ENCODE measurements around the gene STX2.

Gene STX2

GRCh38 chr12:130829391-130830245, 9.4 kb downstream of the STX2 start:
- peak; percentile 25 for DNase-seq

GRCh38 chr12:130828895-130829294, 10.2 kb downstream of the STX2 start:
- DNase-seq: peak; percentile 12

DNA sequence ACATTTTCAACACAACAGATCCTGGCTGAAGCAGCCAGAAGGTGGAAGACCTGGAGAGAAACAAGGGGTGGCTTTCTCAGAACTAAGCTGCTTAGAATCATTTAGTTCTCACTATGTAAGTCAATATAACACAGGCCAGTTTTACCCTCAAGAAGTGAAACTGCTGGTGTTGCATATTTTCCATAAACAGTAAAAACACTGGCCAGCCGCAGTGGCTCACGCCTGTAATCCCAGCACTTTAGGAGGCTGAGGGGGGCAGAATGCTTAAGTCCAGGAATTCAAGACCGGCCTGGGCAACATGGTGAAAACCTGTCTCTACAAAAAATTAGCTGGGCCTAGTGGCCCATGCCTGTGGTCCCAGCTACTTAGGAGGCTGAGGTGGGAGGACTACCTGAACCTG, 11.6 kb downstream of the STX2 start:
- DNase-seq: no peak

DNA sequence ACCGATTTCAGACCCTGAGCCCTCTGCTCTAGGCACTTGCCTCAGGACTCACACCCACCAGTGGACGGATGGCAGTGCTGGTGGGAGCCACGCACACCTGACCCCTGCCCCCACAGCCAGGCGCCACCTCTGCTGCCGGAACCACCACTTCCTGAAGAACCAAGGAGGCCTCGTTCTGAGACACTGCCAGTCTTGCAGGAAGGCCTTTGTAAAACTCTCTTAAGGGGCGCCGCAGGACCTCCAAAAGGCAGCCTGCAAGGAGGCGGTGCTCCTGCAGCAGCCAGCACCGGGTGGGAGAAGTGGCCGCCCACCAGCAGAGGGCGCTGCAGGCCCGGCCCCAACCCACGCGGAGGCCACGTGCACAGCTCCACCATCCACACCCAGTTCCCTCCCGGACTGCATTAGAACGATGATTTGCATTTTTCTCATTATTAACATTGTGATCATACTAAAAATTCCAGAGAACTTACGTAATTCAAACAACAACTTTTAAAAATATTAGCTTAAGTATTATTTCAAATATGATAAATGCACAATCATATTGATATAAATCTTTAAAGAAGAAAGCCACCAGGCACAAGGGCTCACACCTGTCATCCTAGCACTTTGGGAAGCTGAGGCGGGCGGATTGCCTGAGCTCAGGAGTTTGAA, 12.8 kb downstream of the STX2 start:
- peak; percentile 94 for DNase-seq

GRCh38 chr12:130825771-130826150, 13.3 kb downstream of the STX2 start:
- no peak for DNase-seq

- no peak for DNase-seq
These were observed 19.4 kb downstream of the STX2 start for GRCh38 chr12:130819681-130820080.

- DNase-seq: peak; percentile 95
These were observed 20.1 kb downstream of the STX2 start for GRCh38 chr12:130818635-130819576.

DNA sequence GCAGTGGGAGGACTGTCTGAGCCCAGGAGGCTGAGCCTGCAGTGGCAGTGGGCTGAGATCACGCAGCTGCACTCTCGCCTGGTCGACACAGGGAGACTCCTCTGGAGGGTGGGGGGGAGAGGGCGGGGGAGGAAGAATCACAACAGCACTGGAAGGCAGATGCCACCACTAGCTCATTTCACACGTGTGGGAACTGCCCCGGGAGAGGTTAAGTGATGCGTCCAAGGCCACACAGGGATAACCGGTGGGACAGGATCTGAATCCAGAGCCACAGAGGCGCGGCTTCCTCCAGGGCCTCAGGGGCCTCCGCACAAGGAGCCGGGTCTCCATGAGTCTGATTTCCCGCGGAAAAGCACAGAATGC, 20.8 kb downstream of the STX2 start:
- DNase-seq: no peak

DNA sequence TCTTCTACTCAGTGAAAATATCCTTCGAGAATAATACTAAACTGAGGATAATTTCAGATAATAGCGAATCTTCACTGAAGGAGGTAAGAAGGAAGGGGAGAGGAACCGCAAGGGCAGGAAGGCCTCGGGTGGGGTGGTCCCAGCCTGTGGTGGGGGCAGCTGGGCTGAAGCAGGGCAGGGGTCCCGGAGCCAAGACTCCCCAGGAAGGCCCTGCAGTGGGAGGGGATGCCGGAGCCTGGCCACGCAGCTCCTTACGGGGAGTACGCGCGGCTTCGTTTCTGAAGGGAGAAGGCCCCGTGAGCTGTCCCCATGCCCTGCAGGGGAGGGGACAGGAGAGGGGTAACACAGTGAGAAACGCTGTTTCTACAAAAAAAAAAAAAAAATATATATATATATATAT, 21.2 kb downstream of the STX2 start:
- no peak for DNase-seq

DNA sequence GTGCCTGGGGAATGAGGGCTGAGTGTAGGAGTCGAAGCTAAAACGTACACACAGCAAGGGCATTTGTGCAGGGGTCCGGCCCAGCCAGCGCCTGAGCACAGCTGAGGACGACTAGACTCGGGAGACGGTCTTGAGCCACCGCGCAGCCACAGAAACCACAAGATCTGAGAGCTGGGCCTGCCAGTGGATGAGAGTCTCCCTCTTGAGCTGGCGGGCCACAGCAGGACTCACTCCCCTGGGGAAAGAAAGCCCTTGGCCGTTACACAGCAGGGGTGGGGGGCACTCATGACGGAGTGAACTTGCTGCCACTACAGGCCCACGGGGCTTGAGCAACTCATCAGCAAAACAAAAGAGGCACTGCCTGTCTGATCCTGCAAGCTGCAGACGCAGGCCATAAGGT, 23.0 kb downstream of the STX2 start:
- DNase-seq: no peak

- DNase-seq: no peak
These were observed 23.9 kb downstream of the STX2 start for GRCh38 chr12:130815028-130815741.

GRCh38 chr12:130813949-130814348, 25.1 kb downstream of the STX2 start:
- DNase-seq: no peak

DNA sequence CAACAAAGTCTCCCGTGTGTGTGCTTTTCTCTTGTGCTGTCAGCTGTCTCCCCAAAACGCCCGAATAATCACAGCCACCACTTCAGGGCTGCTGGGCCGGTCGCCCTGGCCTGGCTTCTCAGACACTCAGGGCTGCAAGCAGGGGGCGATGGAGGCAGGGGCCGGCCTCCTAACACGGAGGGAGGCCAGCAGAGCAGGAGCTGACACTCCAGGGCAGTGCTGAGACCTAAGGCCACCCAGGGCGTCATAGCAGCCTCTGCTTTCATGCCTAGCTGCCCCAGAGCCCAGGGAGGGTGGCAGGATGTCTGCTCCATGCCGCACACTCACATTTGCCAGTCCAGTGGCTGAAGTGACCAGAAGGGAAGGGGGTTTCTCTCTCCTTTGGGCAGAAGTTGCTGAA, 25.6 kb downstream of the STX2 start:
- DNase-seq: no peak

DNA sequence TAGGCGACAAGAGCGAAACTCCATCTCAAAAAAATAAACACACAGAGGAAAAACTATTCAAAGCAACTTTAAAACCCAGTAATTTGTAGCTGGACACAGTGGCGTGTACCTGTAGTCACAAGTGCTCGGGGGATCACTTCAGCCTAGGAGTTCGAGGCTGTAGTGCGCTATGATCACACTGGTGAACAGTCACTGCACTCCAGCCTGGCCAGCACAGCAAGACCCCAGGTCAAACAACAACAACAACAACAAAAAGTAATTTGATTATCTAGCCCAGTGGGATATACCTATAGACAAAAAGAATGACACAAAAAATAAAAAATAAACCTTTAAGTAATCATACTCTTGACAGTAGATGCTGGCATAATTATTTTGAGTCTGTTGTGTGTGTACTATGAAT, 29.3 kb downstream of the STX2 start:
- no peak for DNase-seq

DNA sequence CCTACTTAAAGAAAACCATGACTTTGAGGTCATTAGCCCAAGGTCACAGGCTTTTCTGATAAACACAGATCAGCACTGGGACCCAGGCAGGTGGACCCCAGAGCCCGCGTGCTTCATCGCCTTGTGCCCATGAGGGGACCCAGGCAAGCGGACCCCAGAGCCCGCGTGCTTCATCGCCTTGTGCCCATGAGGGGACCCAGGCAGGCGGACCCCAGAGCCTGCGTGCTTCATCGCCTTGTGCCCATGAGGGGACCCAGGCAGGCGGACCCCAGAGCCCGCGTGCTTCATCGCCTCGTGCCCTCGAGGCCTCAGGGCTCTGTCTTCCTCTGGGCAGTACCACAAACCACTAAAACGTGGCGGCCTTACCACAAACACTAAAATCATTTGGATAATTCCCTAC, 31.7 kb downstream of the STX2 start:
- DNase-seq: no peak

GRCh38 chr12:130806574-130806973, 32.5 kb downstream of the STX2 start:
- no peak for DNase-seq

- no peak for DNase-seq
These were observed 33.4 kb downstream of the STX2 start for GRCh38 chr12:130805635-130806034.

- DNase-seq: no peak
These were observed 34.8 kb downstream of the STX2 start for GRCh38 chr12:130804216-130804615.

DNA sequence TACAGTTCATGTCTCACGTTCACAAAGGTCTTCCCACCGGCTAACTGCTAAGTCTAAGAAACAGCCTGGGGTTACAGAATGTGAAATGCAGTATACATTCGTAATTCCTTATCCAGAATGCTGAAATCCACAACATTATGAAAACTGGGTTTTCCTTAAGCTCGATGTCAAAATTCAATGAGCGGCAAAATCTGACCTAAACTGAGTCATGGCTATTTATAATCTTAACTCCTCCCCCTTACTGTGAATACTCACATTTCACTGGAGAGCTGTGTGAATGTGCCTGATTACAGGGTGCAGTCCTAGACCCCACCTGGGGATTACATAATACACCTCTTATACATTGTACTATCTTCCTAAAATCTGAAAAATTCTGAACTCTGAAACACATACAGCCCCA, 35.3 kb downstream of the STX2 start:
- no peak for DNase-seq

GRCh38 chr12:130800312-130800711, 38.7 kb downstream of the STX2 start:
- no peak for DNase-seq

- no peak for DNase-seq
These were observed 40.0 kb downstream of the STX2 start for GRCh38 chr12:130799051-130799450.

GRCh38 chr12:130796985-130797686, 41.9 kb downstream of the STX2 start:
- DNase-seq: peak; percentile 63

All from activated CD8-positive, alpha-beta memory T cell treated with anti-CD3 and anti-CD28 coated beads, Interleukin-2, amount 50 U/mL, for 48 hours (primary cell).